ENCODE measurements around the gene KCNQ4. TPM values are rescaled to one million over a fixed set of nuclear protein-coding genes. Genes with fewer than 3 reads are reported as not detected.

The KCNQ4 gene
- total and polyA plus RNA-seq, 10 of the 15 experiments (the other 5 are each of a cell fraction or from before 2014, with no cell fraction given) = 0.04 to 0.18 (median 0.08) TPM; not detected in 2

DNA sequence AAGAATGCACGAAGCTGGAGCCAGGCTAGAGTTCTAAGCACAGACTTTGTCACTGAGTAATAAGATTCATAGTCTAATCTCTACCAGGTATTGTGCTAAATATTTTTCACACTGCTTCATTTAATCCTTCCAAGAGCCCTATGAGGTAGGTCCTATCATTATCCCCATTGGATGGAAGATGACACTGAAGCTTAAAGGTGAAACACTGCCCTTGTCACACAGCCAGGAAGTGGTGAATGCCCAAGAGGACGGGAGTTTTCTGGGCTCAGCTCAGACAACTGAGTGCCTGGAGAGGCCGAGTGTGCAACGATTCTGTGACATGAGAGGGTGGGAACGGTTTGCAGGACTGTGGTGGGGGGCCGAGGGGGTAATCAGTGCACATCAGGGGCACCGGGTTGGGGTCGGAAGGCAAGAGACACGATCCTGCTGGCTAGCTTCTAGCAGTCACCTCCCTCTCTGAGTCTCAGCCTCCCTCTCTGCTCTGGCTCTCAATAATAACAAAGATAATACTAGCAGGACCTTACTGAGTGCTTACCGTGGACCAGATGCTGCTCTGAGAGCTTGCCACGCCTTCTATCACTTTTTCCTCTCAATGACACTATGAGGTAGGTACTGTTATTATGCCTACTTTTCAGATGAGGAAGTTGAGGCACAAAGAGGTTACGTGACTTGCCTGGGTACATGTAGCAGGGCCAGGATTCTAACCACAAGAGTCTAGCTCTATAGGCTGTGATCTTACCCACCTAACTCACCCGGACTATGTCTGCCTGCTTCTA, 12.4 kb downstream of the KCNQ4 start:
- ATAC-seq (peak; percentile 85), FAIRE-seq (peak; percentile 75), DNase-seq (ENCODE audit: low read depth, low spot score) (no peak)
- Histone ChIP-seq H3K4me3 (no peak overlapping the region), H3K9me3 (replicated peaks; ENCODE audit: control insufficient read depth, insufficient read depth, low read length) (no peaks in the 10 kb centered on the region), H3K27ac (ENCODE audit: control insufficient read depth, insufficient read depth) (peak overlapping the region; percentile 73), H3K4me1 (ENCODE audit: control insufficient read depth, insufficient read depth, low read length) (peaks cover 27% of the 10 kb centered on the region), H3K36me3 (ENCODE audit: control insufficient read depth in 2 of 2, insufficient read depth in 2 of 2, low read length in 1 of 2) (no peaks in the 10 kb centered on the region), H3K79me2 (ENCODE audit: control insufficient read depth, insufficient read depth, low read length) (no peaks in the 10 kb centered on the region), H3K27me3 (replicated peaks in 1 of 2; ENCODE audit: control insufficient read depth in 2 of 2, insufficient read depth in 2 of 2, low read length in 1 of 2) (no peaks in the 10 kb centered on the region), H2AFZ (ENCODE audit: control insufficient read depth, low read depth, low read length) (peak overlapping the region; percentile 77), H3K9ac (ENCODE audit: control insufficient read depth, insufficient read depth, low read length) (peak overlapping the region; percentile 50; the same call in 1 of the 2 replicates), H3K4me2 (ENCODE audit: control insufficient read depth, insufficient read depth) (peak overlapping the region; percentile 61; the same call in 1 of the 2 replicates), H4K20me1 (ENCODE audit: control insufficient read depth, insufficient read depth) (no peaks in the 10 kb centered on the region)
- POLR2A ChIA-PET = interaction anchor here (1.0 to 1.4 kb wide), 3 partner anchors 13 to 29 kb away, joined by 3 to 4 read pairs (median 3); no protein-coding TSS in a partner anchor
- intact Hi-C loops (cut with micrococcal nuclease; ENCODE audit: unreplicated experiment) (no loop called here), in situ Hi-C loops (cut with MboI) (no loop called here)
- BruUV-seq (replicated peaks) = no TSS peak
- WGBS (ENCODE audit: insufficient coverage, insufficient replicate concordance, low lambda C conversion rate, missing lambda C conversion rate) = 34% methylated on average over 13 of the region's 13 CpGs
- RAD21 ChIA-PET (ENCODE audit: unreplicated experiment) = interaction anchor here (0.7 to 1.6 kb wide), 3 partner anchors 20 to 23 kb away, joined by 3 to 8 read pairs (median 6); no protein-coding TSS in a partner anchor
- SMC1A ChIA-PET (ENCODE audit: uncharacterized antibody, unreplicated experiment) = interaction anchor here (0.7 to 3.2 kb wide), 9 partner anchors 9 to 69 kb away, joined by 3 to 13 read pairs (median 5); no protein-coding TSS in a partner anchor
- no peak for TF ChIP-seq MTA3 (IDR thresholded peaks at IDR 0.05; ENCODE audit: borderline replicate concordance, low read length)
- TF ChIP-seq HDGF (IDR thresholded peaks at IDR 0.05) = 0 out of 2 replicates have a peak, but pooled peaks have one; percentile 32
- 0 out of 4 replicates have a peak, but pooled peaks of 1 of the 2 experiments have one; percentile 10 for TF ChIP-seq IKZF2 (IDR thresholded peaks at IDR 0.05)
- peak; percentile 41 for TF ChIP-seq MEF2B (IDR thresholded peaks at IDR 0.05; ENCODE audit: partially characterized antibody, poor library complexity, severe bottlenecking)
- 0 out of 2 replicates have a peak, but pooled peaks have one; percentile 20 for TF ChIP-seq IKZF1 (conservative IDR thresholded peaks at IDR 0.05)
- CTCF ChIA-PET = interaction anchor here (0.7 to 4.6 kb wide), 7 partner anchors 22 to 225 kb away, joined by 3 to 30 read pairs (median 6); partner anchors contain the start of genes CITED4 and NFYC

Data from GM12878 (cell line).